OCI-LY3 (cell line): ENCODE measurements around the gene IFI35.

ENCODE experiments used
- CTCF ChIP-seq: fragments of 200-600, 300-600 bp; sonication (generic); IDR thresholded peaks from 2 replicates; pipeline ENCODE4 v1.5.1; 2014; ENCODE audit warnings: antibody characterized with exemption, low read length, low read depth
- EZH2phosphoT487 ChIP-seq: fragments of 200-600 bp; shearing (Covaris generic); IDR thresholded peaks from 2 replicates; pipeline ENCODE4 v1.6.1; 2018; ENCODE audit warnings: antibody characterized with exemption, mixed run types, low read depth

DNA sequence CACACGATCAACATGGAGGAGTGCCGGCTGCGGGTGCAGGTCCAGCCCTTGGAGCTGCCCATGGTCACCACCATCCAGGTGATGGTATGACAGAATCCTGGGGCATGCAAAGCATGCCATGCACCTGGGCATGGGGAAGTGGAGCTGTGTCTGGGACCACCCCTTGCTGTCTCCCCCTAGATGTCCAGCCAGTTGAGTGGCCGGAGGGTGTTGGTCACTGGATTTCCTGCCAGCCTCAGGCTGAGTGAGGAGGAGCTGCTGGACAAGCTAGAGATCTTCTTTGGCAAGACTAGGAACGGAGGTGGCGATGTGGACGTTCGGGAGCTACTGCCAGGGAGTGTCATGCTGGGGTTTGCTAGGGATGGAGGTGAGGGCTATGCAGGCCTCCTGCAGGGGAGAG is 6.7 kb downstream of the IFI35 start:
- TF ChIP-seq CTCF = no peak
- TF ChIP-seq EZH2phosphoT487 = no peak
